HCT116 (cell line): Measurements from ENCODE around the gene CXADR. TPM values are rescaled to one million over a fixed set of nuclear protein-coding genes. Genes with fewer than 3 reads are reported as not detected.

ENCODE experiments used
- ATAC-seq: fragments of 200-7000 bp; cut with Tn5 transposase; 2 replicates; pipeline ENCODE4 v1.9.1; 2020; ENCODE audit warnings: mild to moderate bottlenecking, moderate library complexity
- BruUV-seq: library from RNA; stranded (reverse); fragments of 400-500 nt; replicated peaks from 2 replicates; lab custom pipeline; 2021; lab: Mats Ljungman, UMichigan
- CTCF ChIA-PET: fragments of 300-600 bp; sonication (Branson Sonifier 250); formaldehyde crosslinking; loops from one replicate; lab custom pipeline; 2021; ENCODE audit warnings: antibody characterized with exemption; lab: Charles Lee
- POLR2A ChIA-PET: fragments of 300-600, 350-600 bp; sonication (Branson Sonifier 250); formaldehyde crosslinking; loops from one replicate; lab custom pipeline; 2021; ENCODE audit warnings: antibody characterized with exemption; lab: Charles Lee
- RAD21 ChIA-PET, 2 experiments: fragments of 300-600 bp; sonication (Branson Sonifier 250); formaldehyde crosslinking; loops; one replicate each; lab custom pipeline; 2023; ENCODE audit warnings: low total read pairs in 2 of 2; ENCODE audit not compliant: uncharacterized antibody in 2 of 2, unreplicated experiment in 2 of 2, low non-redundant PET in 1 of 2; lab: Charles Lee
- DNase-seq: peaks from one replicate; pipeline ENCODE4 v3.0.0-alpha.2; 2010; ENCODE audit warnings: low read depth, low spot score
- H2AFZ ChIP-seq: fragments of 200-600 bp; shearing (Covaris generic), sonication (generic); 2 replicates; pipeline ENCODE4 v1.6.1; 2017; ENCODE audit warnings: low read depth, mixed run types, mixed read lengths, antibody characterized with exemption, low read length; ENCODE audit not compliant: poor library complexity, severe bottlenecking
- H3K27ac ChIP-seq: 2 replicates; pipeline ENCODE4 v1.5.1; 2012; ENCODE audit warnings: low read depth, low read length
- H3K27me3 ChIP-seq: fragments of 200-600 bp; sonication (generic); 2 replicates; pipeline ENCODE4 v1.6.1; 2016; ENCODE audit warnings: mixed run types, low read length, mixed read lengths; ENCODE audit not compliant: insufficient read depth
- H3K36me3 ChIP-seq, 2 experiments: fragments of 200-500 bp in 1 of 2; fragments of 200-600 bp in 1 of 2; sonication (Bioruptor generic) in 1 of 2; sonication (generic) in 1 of 2; 2 replicates each; pipeline versions ENCODE4 v1.5.1 to v1.6.1; 2014 to 2016; ENCODE audit warnings: low read length in 2 of 2, inconsistent platforms in 1 of 2, mixed read lengths in 1 of 2, mixed run types in 1 of 2; ENCODE audit not compliant: insufficient read depth in 2 of 2, control insufficient read depth in 1 of 2
- H3K4me1 ChIP-seq, 2 experiments: fragments of 200-600 bp in 1 of 2; sonication (generic) in 1 of 2; 2 replicates each; pipeline versions ENCODE4 v1.5.1 to v1.6.1; 2012 to 2017; ENCODE audit warnings: low read length in 2 of 2, inconsistent platforms in 1 of 2, mild to moderate bottlenecking in 1 of 2, mixed read lengths in 1 of 2, mixed run types in 1 of 2, moderate library complexity in 1 of 2; ENCODE audit not compliant: insufficient read depth in 2 of 2, control insufficient read depth in 1 of 2
- H3K4me2 ChIP-seq: fragments of 200-600 bp; sonication (generic); 2 replicates; pipeline ENCODE4 v1.6.1; 2017; ENCODE audit warnings: mixed run types, low read length, mixed read lengths
- H3K4me3 ChIP-seq, 2 experiments: fragments of 200-600 bp in 1 of 2; sonication (generic) in 1 of 2; replicated peaks in 1 of 2; 2 replicates each; pipeline ENCODE4 v1.5.1; 2011 to 2016; ENCODE audit warnings: low read length in 2 of 2, control low read depth in 1 of 2, low read depth in 1 of 2, mild to moderate bottlenecking in 1 of 2, mixed read lengths in 1 of 2, mixed run types in 1 of 2
- H3K79me2 ChIP-seq: fragments of 200-600 bp; sonication (generic); 2 replicates; pipeline ENCODE4 v1.6.1; 2017; ENCODE audit warnings: mild to moderate bottlenecking, mixed run types, low read length, moderate library complexity, mixed read lengths; ENCODE audit not compliant: insufficient read depth
- H3K9ac ChIP-seq: fragments of 200-600 bp; sonication (generic); 2 replicates; pipeline ENCODE4 v1.6.1; 2016; ENCODE audit warnings: low read length, mixed read lengths
- H3K9me2 ChIP-seq: fragments of 200-600 bp; sonication (generic), shearing (Covaris generic); 2 replicates; pipeline ENCODE4 v1.6.1; 2017; ENCODE audit warnings: mixed run types, mild to moderate bottlenecking, moderate library complexity; ENCODE audit not compliant: insufficient read depth
- H3K9me3 ChIP-seq, 2 experiments: fragments of 200-500 bp in 1 of 2; fragments of 200-600 bp in 1 of 2; sonication (Bioruptor generic) in 1 of 2; sonication (generic) in 1 of 2; 2 replicates each; pipeline ENCODE4 v1.6.1; 2014 to 2017; ENCODE audit warnings: low read length in 2 of 2, mixed read lengths in 2 of 2, inconsistent platforms in 1 of 2, low read depth in 1 of 2, mild to moderate bottlenecking in 1 of 2, mixed run types in 1 of 2, moderate library complexity in 1 of 2; ENCODE audit not compliant: control insufficient read depth in 1 of 2, insufficient read depth in 1 of 2
- H4K20me1 ChIP-seq: fragments of 200-600 bp; sonication (generic), shearing (Covaris generic); 2 replicates; pipeline ENCODE4 v1.6.1; 2017; ENCODE audit warnings: mixed run types, mild to moderate bottlenecking, moderate library complexity; ENCODE audit not compliant: insufficient read depth
- ATF3 ChIP-seq: IDR thresholded peaks from 2 replicates; pipeline ENCODE4 v1.6.1; 2012
- CEBPB ChIP-seq: IDR thresholded peaks from 2 replicates; pipeline ENCODE4 v1.6.1; 2012; ENCODE audit warnings: low read depth
- EGR1 ChIP-seq: IDR thresholded peaks from 2 replicates; pipeline ENCODE4 v1.6.1; 2012; ENCODE audit warnings: low read depth
- EZH2phosphoT487 ChIP-seq: fragments of 200-600 bp; IDR thresholded peaks from 2 replicates; pipeline ENCODE4 v1.6.1; 2018; ENCODE audit warnings: antibody characterized with exemption, borderline replicate concordance
- FOSL1 ChIP-seq: IDR thresholded peaks from 2 replicates; pipeline ENCODE4 v1.6.1; 2012; ENCODE audit warnings: low read depth
- JUND ChIP-seq: IDR thresholded peaks from 2 replicates; pipeline ENCODE4 v1.6.1; 2012
- MAX ChIP-seq: IDR thresholded peaks from 2 replicates; pipeline ENCODE4 v1.6.1; 2012
- POLR2AphosphoS5 ChIP-seq: IDR thresholded peaks from 2 replicates; pipeline ENCODE4 v1.6.1; 2011; ENCODE audit warnings: mild to moderate bottlenecking, low read depth, low read length, moderate library complexity
- RAD21 ChIP-seq: IDR thresholded peaks from 2 replicates; pipeline ENCODE4 v1.6.1; 2012; ENCODE audit warnings: low read depth, mild to moderate bottlenecking
- REST ChIP-seq: IDR thresholded peaks from 2 replicates; pipeline ENCODE4 v1.6.1; 2012; ENCODE audit warnings: low read depth
- SIN3A ChIP-seq: IDR thresholded peaks from 2 replicates; pipeline ENCODE4 v1.6.1; 2012; ENCODE audit warnings: low read depth
- SP1 ChIP-seq: IDR thresholded peaks from 2 replicates; pipeline ENCODE4 v1.6.1; 2012; ENCODE audit warnings: low read depth
- SRF ChIP-seq: IDR thresholded peaks from 2 replicates; pipeline ENCODE4 v1.6.1; 2012; ENCODE audit warnings: low read depth
- TCF7L2 ChIP-seq: IDR thresholded peaks from 2 replicates; pipeline ENCODE4 v1.7.0; 2011; ENCODE audit warnings: borderline replicate concordance, inconsistent platforms; ENCODE audit not compliant: insufficient read depth, insufficient read length; ENCODE audit errors: extremely low read depth
- ZFX ChIP-seq: fragments of 450-650 bp; IDR thresholded peaks from 2 replicates; pipeline ENCODE4 v1.6.1; 2017
- intact Hi-C: fragments of 100-400 bp; cut with micrococcal nuclease; formaldehyde crosslinking; loops from 2 replicates; pipeline ENCODE4 v1.10.0; 2022
- total RNA-seq: library from RNA; stranded (reverse); gene quantifications from one replicate; pipeline ENCODE4 v1.2.1, GENCODE V29; 2021; ENCODE audit not compliant: unreplicated experiment

CXADR gene
- total RNA-seq, 1 experiment from 2014 or later = 21.6 TPM

DNA sequence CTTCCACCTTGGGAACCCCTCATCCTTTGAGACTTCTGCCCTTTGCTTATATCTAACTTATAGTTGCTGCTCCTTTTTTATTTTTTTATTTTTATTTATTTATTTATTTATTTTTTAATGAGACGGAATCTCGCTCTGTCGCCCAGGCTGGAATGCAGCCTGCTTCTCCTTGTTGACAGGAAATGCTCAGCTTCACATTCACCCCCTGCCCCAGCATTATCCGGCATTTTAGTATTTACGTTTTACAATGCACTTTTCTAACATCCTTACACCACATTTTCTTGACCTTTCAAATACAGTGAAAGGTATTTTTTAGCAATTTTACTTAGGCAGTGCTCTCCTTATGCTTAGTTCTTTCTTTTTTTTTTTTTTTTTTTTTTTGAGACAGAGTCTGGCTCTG, 14.9 kb downstream of the CXADR start:
- no peaks in the 10 kb centered on the region for H3K27me3 ChIP-seq
- H3K4me1 ChIP-seq = peaks cover 3 to 5% of the 10 kb centered on the region in 2 experiments; a peak in 1 of 4 replicates
- no peak overlapping the region for H3K4me2 ChIP-seq
- H3K4me3 ChIP-seq = no peak overlapping the region
- intact Hi-C loops = no loop called here
- POLR2A ChIA-PET = no interaction called here
- RAD21 ChIA-PET = interaction anchor here in 1 of 2 experiments (0.7 kb wide), 1 partner anchor 86 kb away, joined by 3 read pairs; no protein-coding TSS in a partner anchor
- no TSS peak for BruUV-seq
- H2AFZ ChIP-seq = no peak overlapping the region
- H4K20me1 ChIP-seq = no peaks in the 10 kb centered on the region
- no peaks in the 10 kb centered on the region for H3K9me3 ChIP-seq
- H3K36me3 ChIP-seq = no peaks in the 10 kb centered on the region
- peaks cover 3% of the 10 kb centered on the region; the same call in 1 of the 2 replicates for H3K79me2 ChIP-seq
- DNase-seq = no peak
- TF ChIP-seq CEBPB (no peak), EGR1 (no peak), POLR2AphosphoS5 (no peak), MAX (no peak), ZFX (no peak), SP1 (no peak), TCF7L2 (no peak), JUND (no peak), ATF3 (no peak)
- no peak for ATAC-seq
- H3K27ac ChIP-seq = no peak overlapping the region
- no peak overlapping the region for H3K9ac ChIP-seq
- no peaks in the 10 kb centered on the region for H3K9me2 ChIP-seq
- CTCF ChIA-PET = interaction anchor here (1.6 to 1.7 kb wide), 2 partner anchors 27 to 140 kb away, joined by 3 to 4 read pairs; no protein-coding TSS in a partner anchor

DNA sequence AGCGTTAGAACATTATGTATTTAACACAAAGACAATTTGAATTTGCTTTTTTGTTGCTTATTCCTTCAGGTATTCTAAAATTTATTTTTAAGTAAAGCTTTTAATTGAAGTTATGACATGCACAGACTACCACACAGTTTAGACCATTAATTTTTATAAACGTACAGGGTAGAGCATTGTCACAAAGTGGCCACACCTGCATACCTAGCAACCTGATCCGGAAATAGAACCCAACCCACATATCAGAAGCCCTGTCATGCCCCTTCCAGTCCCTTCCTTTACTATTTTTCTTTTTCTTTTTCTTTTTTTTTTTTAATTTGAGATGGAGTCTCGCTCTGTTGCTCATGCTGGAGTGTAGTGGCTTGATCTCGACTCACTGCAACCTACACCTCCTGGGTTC, 16.8 kb downstream of the CXADR start:
- H3K9ac ChIP-seq = no peak overlapping the region
- peaks cover 2 to 3% of the 10 kb centered on the region in 2 experiments; a peak in 1 of 4 replicates for H3K4me1 ChIP-seq
- H2AFZ ChIP-seq = no peak overlapping the region
- DNase-seq = no peak
- H3K9me2 ChIP-seq = no peaks in the 10 kb centered on the region
- intact Hi-C loops = no loop called here
- no TSS peak for BruUV-seq
- H3K36me3 ChIP-seq = no peaks in the 10 kb centered on the region
- no peak overlapping the region for H3K4me3 ChIP-seq
- no peak overlapping the region for H3K4me2 ChIP-seq
- no peak for ATAC-seq
- H3K9me3 ChIP-seq = no peaks in the 10 kb centered on the region
- ChIA-PET CTCF (no interaction called here), RAD21 (no interaction called here), POLR2A (no interaction called here)
- no peak overlapping the region for H3K27ac ChIP-seq
- no peaks in the 10 kb centered on the region for H3K27me3 ChIP-seq
- no peak for TF ChIP-seq ZFX
- no peak for TF ChIP-seq REST
- no peak for TF ChIP-seq RAD21
- no peak for TF ChIP-seq SIN3A
- TF ChIP-seq CEBPB = no peak
- no peak for TF ChIP-seq POLR2AphosphoS5
- no peak for TF ChIP-seq EZH2phosphoT487
- TF ChIP-seq TCF7L2 = no peak
- no peak for TF ChIP-seq FOSL1
- no peak for TF ChIP-seq SP1
- TF ChIP-seq SRF = no peak
- no peak for TF ChIP-seq ATF3
- no peaks in the 10 kb centered on the region for H4K20me1 ChIP-seq
- H3K79me2 ChIP-seq = 0 out of 2 replicates have a peak, but pooled peaks cover 12% of the 10 kb centered on the region
